ENCODE data around the gene KLF9. TPM values are rescaled to one million over a fixed set of nuclear protein-coding genes. Genes with fewer than 3 reads are reported as not detected.

Gene KLF9
- total and polyA plus RNA-seq, 4 donors = 16.0 to 61.5 (median 42.3) TPM

- Histone ChIP-seq H3K9ac (ENCODE audit: insufficient read depth in 1 of 2, low read length in 2 of 2) (no peak overlapping the region), H3K36me3 (ENCODE audit: control insufficient read depth in 4 of 4, insufficient read depth in 4 of 4, low read length in 4 of 4) (no peaks in the 10 kb centered on the region), H3K27me3 (ENCODE audit: control insufficient read depth in 3 of 3, insufficient read depth in 3 of 3, low read length in 2 of 3) (no peaks in the 10 kb centered on the region), H3K4me1 (ENCODE audit: control insufficient read depth in 5 of 5, insufficient read depth in 5 of 5, low read length in 5 of 5) (peaks cover 0 to 5% (median 0%) of the 10 kb centered on the region in 5 donors), H3K27ac (ENCODE audit: low read depth in 1 of 2, low read length in 1 of 2) (no peak overlapping the region), H3K4me3 (no peak overlapping the region), H3K9me3 (ENCODE audit: control insufficient read depth in 4 of 4, insufficient read depth in 3 of 4, low read length in 3 of 4) (no peaks in the 10 kb centered on the region)
- ATAC-seq (ENCODE audit: insufficient read depth, low FRiP score) = peak; percentile 56
- 73 to 77% methylated on average over 17 of the region's 17 CpGs for WGBS, 2 donors
- DNase-seq = no peak
- no peak for TF ChIP-seq CTCF (IDR thresholded peaks at IDR 0.05; ENCODE audit: control extremely low read depth, extremely low read depth)
These were observed 39.4 kb downstream of the KLF9 start for GRCh38 chr9:70374962-70375618.

GRCh38 chr9:70367305-70367930 is 47.0 kb downstream of the KLF9 start:
- WGBS, 2 donors = 85 to 89% methylated on average over 6 of the region's 6 CpGs
- no peak for DNase-seq

GRCh38 chr9:70363760-70364159 is 50.7 kb downstream of the KLF9 start:
- TF ChIP-seq CTCF (IDR thresholded peaks at IDR 0.05; ENCODE audit: control extremely low read depth, extremely low read depth) = no peak
- DNase-seq (no peak), ATAC-seq (ENCODE audit: insufficient read depth, low FRiP score) (no peak)
- no peak overlapping the region for H3K27ac ChIP-seq (ENCODE audit: low read depth in 1 of 2, low read length in 1 of 2)
- no peak overlapping the region for H3K9ac ChIP-seq (ENCODE audit: insufficient read depth in 1 of 2, low read length in 2 of 2)
- H3K9me3 ChIP-seq (ENCODE audit: control insufficient read depth in 4 of 4, insufficient read depth in 3 of 4, low read length in 3 of 4) = no peaks in the 10 kb centered on the region
- WGBS, 2 donors = 95 to 97% methylated on average over 7 of the region's 7 CpGs
- no peaks in the 10 kb centered on the region for H3K27me3 ChIP-seq (ENCODE audit: control insufficient read depth in 3 of 3, insufficient read depth in 3 of 3, low read length in 2 of 3)
- no peak overlapping the region for H3K4me3 ChIP-seq
- no peaks in the 10 kb centered on the region for H3K4me1 ChIP-seq (ENCODE audit: control insufficient read depth in 5 of 5, insufficient read depth in 5 of 5, low read length in 5 of 5)
- H3K36me3 ChIP-seq (ENCODE audit: control insufficient read depth in 4 of 4, insufficient read depth in 4 of 4, low read length in 4 of 4) = no peaks in the 10 kb centered on the region

More at GRCh38 chr9:70367305-70367930, 47.0 kb downstream of the KLF9 start:
- no peak overlapping the region for H3K9ac ChIP-seq (ENCODE audit: insufficient read depth in 1 of 2, low read length in 2 of 2)
- H3K27ac ChIP-seq (ENCODE audit: low read depth in 1 of 2, low read length in 1 of 2) = no peak overlapping the region
- no peak overlapping the region for H3K4me3 ChIP-seq
- H3K9me3 ChIP-seq (ENCODE audit: control insufficient read depth in 4 of 4, insufficient read depth in 3 of 4, low read length in 3 of 4) = no peaks in the 10 kb centered on the region
- H3K36me3 ChIP-seq (ENCODE audit: control insufficient read depth in 4 of 4, insufficient read depth in 4 of 4, low read length in 4 of 4) = no peaks in the 10 kb centered on the region
- H3K4me1 ChIP-seq (ENCODE audit: control insufficient read depth in 5 of 5, insufficient read depth in 5 of 5, low read length in 5 of 5) = no peaks in the 10 kb centered on the region
- no peak for ATAC-seq (ENCODE audit: insufficient read depth, low FRiP score)
- no peaks in the 10 kb centered on the region for H3K27me3 ChIP-seq (ENCODE audit: control insufficient read depth in 3 of 3, insufficient read depth in 3 of 3, low read length in 2 of 3)
- no peak for TF ChIP-seq CTCF (IDR thresholded peaks at IDR 0.05; ENCODE audit: control extremely low read depth, extremely low read depth)
